ENCODE measurements around the gene TLE2. TPM values are rescaled to one million over a fixed set of nuclear protein-coding genes. Genes with fewer than 3 reads are reported as not detected.

The TLE2 gene
- total RNA-seq, 2 experiments from 2014 or later = 1.2 to 1.6 TPM

- no peaks in the 10 kb centered on the region for H3K36me3 ChIP-seq (ENCODE audit: insufficient read depth, low read length)
- no peak for DNase-seq (ENCODE audit: low spot score)
- BruUV-seq (replicated peaks) = no TSS peak
- no peak for TF ChIP-seq CTCF (conservative IDR thresholded peaks at IDR 0.05; ENCODE audit: low read length)
- no peak for TF ChIP-seq EZH2phosphoT487 (IDR thresholded peaks at IDR 0.05; ENCODE audit: borderline replicate concordance, low read depth, low read length)
- H3K4me3 ChIP-seq (ENCODE audit: low read depth, low read length, poor library complexity, severe bottlenecking) = peak overlapping the region; percentile 65
- ChIA-PET CTCF (ENCODE audit: unreplicated experiment) (interaction anchor here (1.1 kb wide), 1 partner anchor 57 kb away, joined by 7 read pairs; no protein-coding TSS in a partner anchor), POLR2A (interaction anchor here (1.2 to 1.6 kb wide), 2 partner anchors 15 to 26 kb away, joined by 3 to 5 read pairs; no protein-coding TSS in a partner anchor)
- H3K9me3 ChIP-seq (ENCODE audit: low read length) = no peaks in the 10 kb centered on the region
- peak overlapping the region; percentile 24 for H3K27ac ChIP-seq (ENCODE audit: low read depth, low read length, poor library complexity, severe bottlenecking)
- no peaks in the 10 kb centered on the region for H3K9me2 ChIP-seq (ENCODE audit: insufficient read depth, low read length)
- H2AFZ ChIP-seq (ENCODE audit: low read length) = no peak overlapping the region
- intact Hi-C loops (cut with micrococcal nuclease; ENCODE audit: unreplicated experiment) = no loop called here
- H3K79me2 ChIP-seq (ENCODE audit: insufficient read depth, low read depth, low read length) = no peaks in the 10 kb centered on the region
- H3K4me1 ChIP-seq (ENCODE audit: insufficient read depth, low read length, poor library complexity, severe bottlenecking) = peaks cover 41% of the 10 kb centered on the region
- peak overlapping the region; percentile 75 for H3K4me2 ChIP-seq (ENCODE audit: low read length)
- no peaks in the 10 kb centered on the region for H4K20me1 ChIP-seq (ENCODE audit: insufficient read depth, low read length)
Observed at GRCh38 chr19:2978166-2978767, 50.8 kb downstream of the TLE2 start.

- ChIA-PET POLR2A (interaction anchor here (1.1 to 3.8 kb wide), 4 partner anchors 15 to 192 kb away, joined by 3 to 12 read pairs (median 4); partner anchors contain the start of gene THOP1), CTCF (ENCODE audit: unreplicated experiment) (interaction anchor here (0.6 to 1.1 kb wide), 3 partner anchors 27 to 103 kb away, joined by 3 to 7 read pairs (median 3); no protein-coding TSS in a partner anchor)
- intact Hi-C loops (cut with micrococcal nuclease; ENCODE audit: unreplicated experiment) = loop anchor here (1.0 kb wide), 1 partner anchor 58 kb away; no protein-coding TSS in a partner anchor
- H2AFZ ChIP-seq (ENCODE audit: low read length) = no peak overlapping the region; the same call in 1 of the 2 replicates
- H3K4me1 ChIP-seq (ENCODE audit: insufficient read depth, low read length, poor library complexity, severe bottlenecking) = peaks cover 38% of the 10 kb centered on the region
- peak overlapping the region; percentile 65 for H3K4me3 ChIP-seq (ENCODE audit: low read depth, low read length, poor library complexity, severe bottlenecking)
- no peaks in the 10 kb centered on the region for H3K36me3 ChIP-seq (ENCODE audit: insufficient read depth, low read length)
- peak overlapping the region; percentile 24 for H3K27ac ChIP-seq (ENCODE audit: low read depth, low read length, poor library complexity, severe bottlenecking)
- DNase-seq (ENCODE audit: low spot score) = peak; percentile 45
- BruUV-seq (replicated peaks) = no TSS peak
- H3K4me2 ChIP-seq (ENCODE audit: low read length) = peak overlapping the region; percentile 75
- TF ChIP-seq CTCF (conservative IDR thresholded peaks at IDR 0.05; ENCODE audit: low read length) = 0 out of 2 replicates have a peak, but pooled peaks have one; percentile 35
- no peak for TF ChIP-seq EZH2phosphoT487 (IDR thresholded peaks at IDR 0.05; ENCODE audit: borderline replicate concordance, low read depth, low read length)
- H3K9me2 ChIP-seq (ENCODE audit: insufficient read depth, low read length) = no peaks in the 10 kb centered on the region
- H4K20me1 ChIP-seq (ENCODE audit: insufficient read depth, low read length) = no peaks in the 10 kb centered on the region
- H3K79me2 ChIP-seq (ENCODE audit: insufficient read depth, low read depth, low read length) = no peaks in the 10 kb centered on the region
- H3K9me3 ChIP-seq (ENCODE audit: low read length) = no peaks in the 10 kb centered on the region
Observed at GRCh38 chr19:2977746-2978138, 51.3 kb downstream of the TLE2 start.
